NB4 (cell line): ENCODE data around the gene FBXW5.

Source experiments
- DNase-seq: peaks from one replicate; pipeline ENCODE4 v3.0.0; 2010; ENCODE audit warnings: low read depth
- H3K4me3 ChIP-seq: one replicate; pipeline ENCODE4 v1.5.1; 2011; ENCODE audit warnings: mild to moderate bottlenecking, low read depth, low read length, moderate library complexity
- MAX ChIP-seq: IDR thresholded peaks from 2 replicates; pipeline ENCODE4 v1.6.1; 2011; ENCODE audit warnings: low read depth, low read length
- MYC ChIP-seq: IDR thresholded peaks from 2 replicates; pipeline ENCODE4 v1.6.1; 2011; ENCODE audit warnings: low read depth, low read length
- POLR2A ChIP-seq: IDR thresholded peaks from 2 replicates; pipeline ENCODE4 v1.6.1; 2011; ENCODE audit warnings: mild to moderate bottlenecking; ENCODE audit not compliant: insufficient read length; ENCODE audit errors: extremely low read depth
- TF ChIP-seq, protein P1 (sequence below): IDR thresholded peaks from one replicate; pipeline ENCODE4 v1.5.1; 2012; ENCODE audit warnings: low read depth, low read length

The FBXW5 gene

DNA sequence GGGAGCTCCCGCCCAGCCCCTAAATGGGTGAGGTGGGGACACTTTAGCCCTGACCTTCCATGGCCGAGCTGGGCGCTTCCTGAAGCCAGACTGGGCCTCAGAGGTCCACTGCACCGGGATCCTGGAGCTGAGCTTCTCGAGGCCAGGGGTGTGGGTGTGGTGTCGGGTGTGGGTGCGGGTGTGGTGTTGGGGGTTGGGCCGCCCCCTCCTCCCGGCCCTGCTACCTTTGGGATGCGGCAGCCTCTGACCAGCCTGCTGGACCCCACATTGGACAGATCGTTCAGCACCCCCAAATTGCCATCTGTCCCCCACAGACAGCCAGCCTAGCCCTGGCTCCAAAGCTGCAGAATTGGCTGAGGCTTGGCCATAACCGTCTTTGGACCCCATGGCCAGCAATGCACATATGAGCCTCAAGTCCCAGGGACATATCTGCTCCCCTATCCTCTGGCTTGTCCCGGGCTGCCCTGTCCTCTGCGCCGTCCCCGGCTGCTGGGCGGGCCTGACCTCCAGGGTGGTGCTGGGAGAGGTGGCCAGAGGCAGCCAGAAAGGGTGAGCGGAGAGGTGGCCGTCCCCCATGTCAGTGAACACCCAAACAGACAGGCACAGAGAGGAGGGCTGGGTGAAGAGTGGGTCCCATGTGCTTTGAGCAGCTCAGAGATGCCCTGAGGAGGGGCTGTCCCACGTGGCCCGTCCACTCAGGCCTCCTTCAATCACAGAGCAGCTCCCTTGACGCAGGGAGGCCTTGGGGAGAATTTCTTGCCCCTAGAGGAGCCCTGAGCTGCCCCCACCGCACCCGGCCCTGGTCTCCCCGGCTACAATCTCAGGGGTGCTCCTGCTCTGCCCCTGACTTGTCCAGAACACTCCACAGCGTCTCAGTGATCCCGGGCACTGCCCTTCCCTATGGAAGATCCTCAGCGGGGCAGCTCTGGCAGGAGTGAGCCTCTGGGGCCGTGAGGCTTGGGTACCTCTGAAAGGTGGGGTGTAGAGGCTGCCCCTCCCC, 29.4 kb upstream of the FBXW5 start:
- no peak for TF ChIP-seq POLR2A
- no peak for TF ChIP-seq MAX
- TF ChIP-seq, protein P1, sequence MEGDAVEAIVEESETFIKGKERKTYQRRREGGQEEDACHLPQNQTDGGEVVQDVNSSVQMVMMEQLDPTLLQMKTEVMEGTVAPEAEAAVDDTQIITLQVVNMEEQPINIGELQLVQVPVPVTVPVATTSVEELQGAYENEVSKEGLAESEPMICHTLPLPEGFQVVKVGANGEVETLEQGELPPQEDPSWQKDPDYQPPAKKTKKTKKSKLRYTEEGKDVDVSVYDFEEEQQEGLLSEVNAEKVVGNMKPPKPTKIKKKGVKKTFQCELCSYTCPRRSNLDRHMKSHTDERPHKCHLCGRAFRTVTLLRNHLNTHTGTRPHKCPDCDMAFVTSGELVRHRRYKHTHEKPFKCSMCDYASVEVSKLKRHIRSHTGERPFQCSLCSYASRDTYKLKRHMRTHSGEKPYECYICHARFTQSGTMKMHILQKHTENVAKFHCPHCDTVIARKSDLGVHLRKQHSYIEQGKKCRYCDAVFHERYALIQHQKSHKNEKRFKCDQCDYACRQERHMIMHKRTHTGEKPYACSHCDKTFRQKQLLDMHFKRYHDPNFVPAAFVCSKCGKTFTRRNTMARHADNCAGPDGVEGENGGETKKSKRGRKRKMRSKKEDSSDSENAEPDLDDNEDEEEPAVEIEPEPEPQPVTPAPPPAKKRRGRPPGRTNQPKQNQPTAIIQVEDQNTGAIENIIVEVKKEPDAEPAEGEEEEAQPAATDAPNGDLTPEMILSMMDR = no peak
- no peak for TF ChIP-seq MYC
- no peak overlapping the region for H3K4me3 ChIP-seq
- no peak for DNase-seq

GRCh38 chr9:136972743-136973142, 28.2 kb upstream of the FBXW5 start:
- TF ChIP-seq MYC (no peak), MAX (no peak), POLR2A (no peak)
- TF ChIP-seq, protein P1 = no peak
- H3K4me3 ChIP-seq = no peak overlapping the region
- no peak for DNase-seq

- DNase-seq = no peak
- no peak overlapping the region for H3K4me3 ChIP-seq
- TF ChIP-seq MAX (no peak), POLR2A (no peak), MYC (no peak)
- TF ChIP-seq, protein P1 = no peak
Observed at GRCh38 chr9:136972335-136972734, 27.8 kb upstream of the FBXW5 start.

GRCh38 chr9:136971746-136972145, 27.2 kb upstream of the FBXW5 start:
- no peak overlapping the region for H3K4me3 ChIP-seq
- DNase-seq = no peak
- TF ChIP-seq POLR2A = no peak
- TF ChIP-seq MYC = no peak
- no peak for TF ChIP-seq MAX
- TF ChIP-seq, protein P1 = no peak

DNA sequence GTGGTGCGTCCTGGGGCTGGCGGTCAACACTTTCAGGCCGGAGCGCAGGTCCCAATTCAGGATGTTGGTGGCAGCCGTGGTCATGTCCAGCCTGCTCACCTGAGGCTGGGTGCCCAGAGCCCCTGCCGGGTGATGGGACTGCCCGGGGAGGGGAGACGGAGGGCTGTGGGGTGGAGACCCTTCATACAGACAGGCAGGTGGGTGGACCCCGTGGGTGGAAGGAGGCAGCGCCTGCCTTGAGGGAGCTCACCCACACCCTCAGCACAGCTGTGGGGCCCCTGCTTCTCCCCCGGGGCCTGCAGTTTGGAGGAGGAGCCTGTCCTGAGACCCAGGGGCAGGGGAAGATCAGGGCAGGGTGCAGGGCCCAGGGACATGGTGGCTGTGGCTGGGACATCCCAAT, 25.8 kb upstream of the FBXW5 start:
- TF ChIP-seq POLR2A = no peak
- TF ChIP-seq, protein P1 = no peak
- TF ChIP-seq MYC = no peak
- no peak for TF ChIP-seq MAX
- no peak for DNase-seq
- no peak overlapping the region for H3K4me3 ChIP-seq
